H1 (cell line): ENCODE data around the gene PTDSS2. TPM values are rescaled to one million over a fixed set of nuclear protein-coding genes. Genes with fewer than 3 reads are reported as not detected.
A peak's percentile ranks its signal among the peaks of the same experiment; 100 is the strongest.

Source experiments
- CTCF ChIA-PET: fragments of 300-600 bp; sonication (Branson Sonifier 250); formaldehyde crosslinking; loops from one replicate; lab custom pipeline; 2021; ENCODE audit not compliant: partially characterized antibody; lab: Charles Lee
- POLR2A ChIA-PET: fragments of 300-600 bp; sonication (Branson Sonifier 250); formaldehyde crosslinking; loops from one replicate; lab custom pipeline; 2021; ENCODE audit warnings: inconsistent platforms; ENCODE audit not compliant: partially characterized antibody; lab: Charles Lee
- DNase-seq, 2 experiments: peaks; one replicate each; pipeline versions ENCODE4 v3.0.0 to v3.0.0-alpha.2; 2010 to 2022; ENCODE audit warnings: low spot score in 2 of 2, low read depth in 1 of 2, mixed read lengths in 1 of 2
- FAIRE-seq: peaks from 2 replicates; lab custom pipeline; 2011; peaks lifted over from hg19 to GRCh38; lab: Jason Lieb, UNC
- H2AFZ ChIP-seq: 2 replicates; pipeline ENCODE4 v1.8.1; 2012; ENCODE audit warnings: low read length, inconsistent platforms
- H2AK5ac ChIP-seq: 2 replicates; pipeline ENCODE4 v1.6.1; 2013; ENCODE audit warnings: low read depth, low read length
- H2BK120ac ChIP-seq: replicated peaks from 2 replicates; pipeline ENCODE3; 2013; ENCODE audit warnings: low read depth, low read length, inconsistent platforms
- H2BK12ac ChIP-seq: 2 replicates; pipeline ENCODE4 v1.6.1; 2013; ENCODE audit warnings: low read depth, low read length
- H2BK15ac ChIP-seq: 2 replicates; pipeline ENCODE4 v1.6.1; 2013; ENCODE audit warnings: low read length
- H2BK20ac ChIP-seq: 2 replicates; pipeline ENCODE4 v1.6.1; 2013; ENCODE audit warnings: low read length
- H2BK5ac ChIP-seq: 2 replicates; pipeline ENCODE4 v1.6.1; 2013; ENCODE audit warnings: low read depth, low read length
- H3K14ac ChIP-seq: 2 replicates; pipeline ENCODE4 v1.6.1; 2013; ENCODE audit warnings: inconsistent platforms; ENCODE audit not compliant: insufficient read length
- H3K18ac ChIP-seq: 2 replicates; pipeline ENCODE4 v1.6.1; 2013; ENCODE audit warnings: low read length; ENCODE audit errors: extremely low read depth
- H3K23ac ChIP-seq: 2 replicates; pipeline ENCODE4 v1.6.1; 2013; ENCODE audit warnings: inconsistent platforms; ENCODE audit not compliant: insufficient read length
- H3K23me2 ChIP-seq: 2 replicates; pipeline ENCODE4 v1.6.1; 2013; ENCODE audit warnings: low read depth, low read length
- H3K27ac ChIP-seq: 2 replicates; pipeline ENCODE4 v1.6.1; 2011; ENCODE audit warnings: low read depth, low read length, inconsistent platforms
- H3K27me3 ChIP-seq, 4 experiments: replicated peaks in 1 of 4; 1 replicate in 1 of 4; 2 replicates in 3 of 4; pipeline versions ENCODE4 v1.6.1 to v1.8.1; 2011 to 2013; ENCODE audit warnings: low read length in 3 of 4, mild to moderate bottlenecking in 3 of 4, inconsistent platforms in 2 of 4, mixed read lengths in 2 of 4, moderate library complexity in 1 of 4; ENCODE audit not compliant: control insufficient read depth in 3 of 4, insufficient read depth in 3 of 4; ENCODE audit errors: extremely low read depth in 1 of 4
- H3K36me3 ChIP-seq, 4 experiments: 2 replicates each; pipeline versions ENCODE4 v1.6.1 to v1.8.1; 2011 to 2013; ENCODE audit warnings: mild to moderate bottlenecking in 4 of 4, low read length in 3 of 4, moderate library complexity in 2 of 4, control low read depth in 1 of 4, inconsistent platforms in 1 of 4; ENCODE audit not compliant: insufficient read depth in 4 of 4, control insufficient read depth in 2 of 4
- H3K4ac ChIP-seq: replicated peaks from 2 replicates; pipeline ENCODE3; 2013; ENCODE audit warnings: low read length, low read depth, mixed read lengths, inconsistent platforms; ENCODE audit not compliant: insufficient read length
- H3K4me1 ChIP-seq, 4 experiments: replicated peaks in 1 of 4; 1 replicate in 1 of 4; 2 replicates in 3 of 4; pipeline versions ENCODE4 v1.6.1 to v1.8.1; 2011 to 2013; ENCODE audit warnings: low read length in 3 of 4, inconsistent platforms in 2 of 4, mixed read lengths in 1 of 4; ENCODE audit not compliant: insufficient read depth in 4 of 4, control insufficient read depth in 3 of 4
- H3K4me2 ChIP-seq, 2 experiments: 2 replicates each; pipeline versions ENCODE4 v1.6.1 to v1.8.1; 2011 to 2013; ENCODE audit warnings: low read depth in 2 of 2, low read length in 2 of 2, control low read depth in 1 of 2, inconsistent platforms in 1 of 2, mild to moderate bottlenecking in 1 of 2; ENCODE audit not compliant: insufficient read depth in 1 of 2
- H3K4me3 ChIP-seq, 4 experiments: fragments of 200-600, 300-600 bp in 1 of 4; sonication (generic), shearing (Covaris generic), sonication (Bioruptor Twin) in 1 of 4; 2 replicates each; pipeline versions ENCODE4 v1.5.1 to v1.8.1; 2011 to 2016; ENCODE audit warnings: low read length in 4 of 4, low read depth in 3 of 4, control low read depth in 2 of 4, inconsistent platforms in 2 of 4, mild to moderate bottlenecking in 2 of 4, mixed read lengths in 1 of 4, moderate library complexity in 1 of 4; ENCODE audit not compliant: insufficient read depth in 2 of 4; ENCODE audit errors: extremely low read depth in 1 of 4
- H3K56ac ChIP-seq: replicated peaks from 2 replicates; pipeline ENCODE3; 2013; ENCODE audit warnings: low read depth, mild to moderate bottlenecking, mixed read lengths, low read length, inconsistent platforms; ENCODE audit not compliant: insufficient read length
- H3K79me1 ChIP-seq: 2 replicates; pipeline ENCODE4 v1.6.1; 2013; ENCODE audit warnings: low read depth, low read length, control low read depth
- H3K79me2 ChIP-seq, 2 experiments: 2 replicates each; pipeline versions ENCODE4 v1.6.1 to v1.8.1; 2012 to 2013; ENCODE audit warnings: low read length in 2 of 2, mild to moderate bottlenecking in 2 of 2, inconsistent platforms in 1 of 2; ENCODE audit not compliant: insufficient read depth in 2 of 2, control insufficient read depth in 1 of 2
- H3K9ac ChIP-seq, 4 experiments: replicated peaks in 1 of 4; 1 replicate in 1 of 4; 2 replicates in 3 of 4; pipeline versions ENCODE4 v1.6.1 to v1.8.1; 2011 to 2013; ENCODE audit warnings: low read depth in 3 of 4, low read length in 3 of 4, control low read depth in 2 of 4, mild to moderate bottlenecking in 2 of 4, moderate library complexity in 2 of 4, inconsistent platforms in 1 of 4; ENCODE audit errors: extremely low read depth in 1 of 4
- H3K9me3 ChIP-seq, 2 experiments: 2 replicates each; pipeline versions ENCODE4 v1.6.1 to v1.8.1; 2012 to 2013; ENCODE audit warnings: mild to moderate bottlenecking in 2 of 2, moderate library complexity in 2 of 2, control low read depth in 1 of 2, inconsistent platforms in 1 of 2, low read depth in 1 of 2, low read length in 1 of 2, mixed read lengths in 1 of 2; ENCODE audit not compliant: insufficient read depth in 2 of 2
- H4K20me1 ChIP-seq, 2 experiments: replicated peaks in 1 of 2; 2 replicates each; pipeline versions ENCODE3 to v1.8.1; 2011 to 2013; ENCODE audit warnings: inconsistent platforms in 2 of 2, low read length in 2 of 2, mild to moderate bottlenecking in 1 of 2; ENCODE audit not compliant: insufficient read depth in 2 of 2, control insufficient read depth in 1 of 2
- H4K5ac ChIP-seq: 2 replicates; pipeline ENCODE4 v1.6.1; 2013; ENCODE audit warnings: low read length, low read depth, mixed read lengths, inconsistent platforms; ENCODE audit not compliant: insufficient read length
- H4K8ac ChIP-seq: 2 replicates; pipeline ENCODE4 v1.8.0; 2013; ENCODE audit warnings: mild to moderate bottlenecking, moderate library complexity, low read length, inconsistent platforms; ENCODE audit not compliant: insufficient read depth; ENCODE audit errors: extremely low read depth
- H4K91ac ChIP-seq: replicated peaks from 2 replicates; pipeline ENCODE3; 2013; ENCODE audit warnings: low read length, mixed read lengths, inconsistent platforms; ENCODE audit not compliant: insufficient read length
- ASH2L ChIP-seq: fragments of 200-600, 300-600 bp; sonication (generic); IDR thresholded peaks from one replicate; pipeline ENCODE4 v1.7.1; 2017; ENCODE audit warnings: low read length
- BCL11A ChIP-seq, 2 experiments: IDR thresholded peaks; one replicate each; pipeline ENCODE4 v1.6.1; 2011; ENCODE audit warnings: low read depth in 2 of 2, low read length in 2 of 2, mild to moderate bottlenecking in 2 of 2
- CTCF ChIP-seq, 3 experiments: IDR thresholded peaks; 1 replicate in 2 of 3; 2 replicates in 1 of 3; pipeline versions ENCODE4 v1.5.1 to v1.6.1; 2011; ENCODE audit warnings: low read length in 3 of 3, mild to moderate bottlenecking in 3 of 3, inconsistent platforms in 2 of 3, low read depth in 1 of 3, moderate library complexity in 1 of 3; ENCODE audit not compliant: insufficient read depth in 1 of 3; ENCODE audit errors: control extremely low read depth in 1 of 3
- KDM4A ChIP-seq: IDR thresholded peaks from one replicate; pipeline ENCODE4 v1.7.1; 2012; ENCODE audit warnings: low read depth, mild to moderate bottlenecking, moderate library complexity, low read length, inconsistent platforms; ENCODE audit not compliant: severe bottlenecking
- PHF8 ChIP-seq: fragments of 200-600 bp; sonication (generic); conservative IDR thresholded peaks from 2 replicates; pipeline ENCODE4 v1.7.1; 2012; ENCODE audit warnings: low read depth, mild to moderate bottlenecking, inconsistent platforms, low read length, moderate library complexity
- TAF1 ChIP-seq: IDR thresholded peaks from 2 replicates; pipeline ENCODE4 v1.6.1; 2011; ENCODE audit warnings: mild to moderate bottlenecking, low read depth, low read length
- TAF7 ChIP-seq: optimal IDR thresholded peaks from 2 replicates; pipeline ENCODE3; 2011; ENCODE audit warnings: low read depth, mild to moderate bottlenecking, inconsistent platforms, low read length, moderate library complexity, borderline replicate concordance
- WGBS, 2 experiments: shearing (Covaris generic) in 1 of 2; methylation state at CpG; one replicate each; pipeline versions ENCODE4 v1.1.6 to v1.1.7; 2013 to 2015; ENCODE audit warnings: low lambda C conversion rate in 2 of 2, mixed read lengths in 2 of 2, inconsistent platforms in 1 of 2, low coverage in 1 of 2, missing lambda C conversion rate in 1 of 2; ENCODE audit not compliant: insufficient replicate concordance in 2 of 2, insufficient coverage in 1 of 2, insufficient read length in 1 of 2; ENCODE audit errors: extremely low coverage in 1 of 2, missing lambda C conversion rate in 1 of 2; 5-methylcytosine and 5-hydroxymethylcytosine counted together
- polyA plus RNA-seq, 7 experiments: library from polyadenylated mRNA; depleted of rRNA in 3 of 7; stranded (reverse) in 5 of 7; unstranded in 2 of 7; fragments of >200 nt in 5 of 7; fragments of 200-250 nt in 2 of 7; gene quantifications; 1 replicate in 5 of 7; 2 replicates in 1 of 7; 4 replicates in 1 of 7; pipeline versions ENCODE4 v1.2.1 to v1.2.3, GENCODE V29; 2011 to 2013; ENCODE audit warnings: missing spikeins in 2 of 7, mixed read lengths in 2 of 7
- total RNA-seq: library from RNA; stranded (reverse); fragmentation: NEBNext Ultra II Directional; extraction: Animal tissue kit (Norgen Biotek cat#: 25700); gene quantifications from 2 replicates; pipeline ENCODE4 v1.2.1, GENCODE V29; 2021

The PTDSS2 gene
- total and polyA plus RNA-seq, 2 of the 8 experiments (the other 6 are each of a cell fraction or from before 2014, with no cell fraction given): 48.7 to 68.2 TPM

- H4K8ac ChIP-seq: peak within 1 kb of the TSS; percentile 89; the same call in 1 of the 2 replicates
- H3K4me3 ChIP-seq: peak within 1 kb of the TSS; percentile 67 to 81 (median 74)
- CTCF ChIA-PET: interaction anchor here (0.8 to 1.4 kb wide), 4 partner anchors 9 to 24 kb away, joined by 3 to 8 read pairs (median 4); no protein-coding TSS in a partner anchor
- no peak within 1 kb of the TSS for H2BK120ac ChIP-seq
- peak within 1 kb of the TSS; percentile 16 for H3K56ac ChIP-seq
- H3K4me2 ChIP-seq: peak within 1 kb of the TSS; percentile 61 to 82
- H3K23me2 ChIP-seq: peaks cover 21% of the 10 kb centered on the region; the same call in 1 of the 2 replicates
- DNase-seq (peak; percentile 70 to 94), FAIRE-seq (no peak)
- H3K14ac ChIP-seq: no peak within 1 kb of the TSS
- H4K5ac ChIP-seq: peak within 1 kb of the TSS; percentile 88
- WGBS, 2 experiments: 3% methylated on average over 52 of the region's 97 CpGs; no CpG with 5 or more reads in 1 of the 2 experiments
- H3K79me1 ChIP-seq: no peaks in the 10 kb centered on the region
- no peak within 1 kb of the TSS; the same call in 1 of the 2 replicates for H2BK12ac ChIP-seq
- H2AFZ ChIP-seq: no peak within 1 kb of the TSS
- peak within 1 kb of the TSS; percentile 32 for H3K18ac ChIP-seq
- peak within 1 kb of the TSS; percentile 69 for H3K4ac ChIP-seq
- POLR2A ChIA-PET: interaction anchor here (0.6 to 2.5 kb wide), 19 partner anchors 9 to 286 kb away, joined by 3 to 11 read pairs (median 4); partner anchors contain the start of genes LMNTD2, PHRF1, RNH1 and SCT
- H3K79me2 ChIP-seq: no peaks in the 10 kb centered on the region
- peaks cover 0 to 15% (median 6%) of the 10 kb centered on the region in 4 experiments; a peak in 5 of 8 replicates for H3K36me3 ChIP-seq
- no peak within 1 kb of the TSS for H2BK5ac ChIP-seq
- peaks cover 0 to 19% (median 10%) of the 10 kb centered on the region in 4 experiments; a peak in 5 of 7 replicates for H3K4me1 ChIP-seq
- H3K27ac ChIP-seq: 0 out of 2 replicates have a peak within 1 kb of the TSS, but pooled peaks have one; percentile 30
- H3K23ac ChIP-seq: no peak within 1 kb of the TSS
- peak within 1 kb of the TSS; percentile 46; the same call in 1 of the 2 replicates for H2BK15ac ChIP-seq
- peak within 1 kb of the TSS; percentile 65 for H4K91ac ChIP-seq
- peaks cover 7 to 11% of the 10 kb centered on the region in 2 experiments for H4K20me1 ChIP-seq
- peak within 1 kb of the TSS in 3 of 4 experiments; percentile 29 to 52 (median 40); a peak in 5 of 7 replicates for H3K9ac ChIP-seq
- H2AK5ac ChIP-seq: no peak within 1 kb of the TSS; the same call in 1 of the 2 replicates
- H2BK20ac ChIP-seq: no peak within 1 kb of the TSS
- no peaks in the 10 kb centered on the region for H3K9me3 ChIP-seq
- H3K27me3 ChIP-seq: peaks cover 0 to 16% (median 6%) of the 10 kb centered on the region in 4 experiments; a peak in 5 of 7 replicates
- TF ChIP-seq BCL11A (IDR thresholded peaks at IDR 0.05; ENCODE audit: low read depth in 2 of 2, low read length in 2 of 2) (no peak), ASH2L (peak; percentile 20), PHF8 (peak; percentile 67), KDM4A (peak; percentile 86), CTCF (IDR thresholded peaks at IDR 0.05; ENCODE audit: control extremely low read depth in 1 of 3, insufficient read depth in 1 of 3, low read depth in 1 of 3, low read length in 3 of 3) (peak in 1 of 3 experiments; percentile 20; a peak in 1 of 4 replicates), TAF1 (peak; percentile 52; the same call in 1 of the 2 replicates), TAF7 (peak; percentile 42)
Observed at GRCh38 chr11:535519-536454, 85.7 kb downstream of the PTDSS2 start, which contains the start of gene HRAS. TSS of gene HRAS (minus strand) at chr11:535576.
